Measurements from ENCODE around the gene VPS39. TPM values are rescaled to one million over a fixed set of nuclear protein-coding genes. Genes with fewer than 3 reads are reported as not detected.

Gene VPS39
- total RNA-seq, 1 donor from 2014 or later: 43.3 TPM

GRCh38 chr15:42133886-42134502 lies 74.1 kb downstream of the VPS39 start:
- TF ChIP-seq CTCF (IDR thresholded peaks at IDR 0.05; ENCODE audit: insufficient read depth, low read length, poor library complexity, severe bottlenecking): peak; percentile 67
- no peaks in the 10 kb centered on the region for H3K36me3 ChIP-seq (ENCODE audit: control insufficient read depth, insufficient read depth, low read length)
- H3K27me3 ChIP-seq (ENCODE audit: control insufficient read depth, insufficient read depth, low read length): peaks cover 4% of the 10 kb centered on the region
- no peak for DNase-seq (ENCODE audit: low read depth)
- H3K4me3 ChIP-seq (ENCODE audit: low read depth, low read length): no peak overlapping the region

GRCh38 chr15:42133356-42133755 lies 74.7 kb downstream of the VPS39 start:
- peaks cover 4% of the 10 kb centered on the region for H3K27me3 ChIP-seq (ENCODE audit: control insufficient read depth, insufficient read depth, low read length)
- DNase-seq (ENCODE audit: low read depth): no peak
- H3K4me3 ChIP-seq (ENCODE audit: low read depth, low read length): no peak overlapping the region
- no peaks in the 10 kb centered on the region for H3K36me3 ChIP-seq (ENCODE audit: control insufficient read depth, insufficient read depth, low read length)
- TF ChIP-seq CTCF (IDR thresholded peaks at IDR 0.05; ENCODE audit: insufficient read depth, low read length, poor library complexity, severe bottlenecking): no peak

- no peak for TF ChIP-seq CTCF (IDR thresholded peaks at IDR 0.05; ENCODE audit: insufficient read depth, low read length, poor library complexity, severe bottlenecking)
- H3K36me3 ChIP-seq (ENCODE audit: control insufficient read depth, insufficient read depth, low read length): no peaks in the 10 kb centered on the region
- no peak for DNase-seq (ENCODE audit: low read depth)
- no peak overlapping the region for H3K4me3 ChIP-seq (ENCODE audit: low read depth, low read length)
- peaks cover 4% of the 10 kb centered on the region for H3K27me3 ChIP-seq (ENCODE audit: control insufficient read depth, insufficient read depth, low read length)
Observed at GRCh38 chr15:42131826-42132806, 76.0 kb downstream of the VPS39 start.

- H3K4me3 ChIP-seq (ENCODE audit: low read depth, low read length): no peak overlapping the region
- no peaks in the 10 kb centered on the region for H3K36me3 ChIP-seq (ENCODE audit: control insufficient read depth, insufficient read depth, low read length)
- no peak for DNase-seq (ENCODE audit: low read depth)
- no peak for TF ChIP-seq CTCF (IDR thresholded peaks at IDR 0.05; ENCODE audit: insufficient read depth, low read length, poor library complexity, severe bottlenecking)
- H3K27me3 ChIP-seq (ENCODE audit: control insufficient read depth, insufficient read depth, low read length): peaks cover 4% of the 10 kb centered on the region
Observed at GRCh38 chr15:42131006-42131405, 77.1 kb downstream of the VPS39 start.

GRCh38 chr15:42130246-42130986 lies 77.7 kb downstream of the VPS39 start:
- H3K4me3 ChIP-seq (ENCODE audit: low read depth, low read length): no peak overlapping the region
- TF ChIP-seq CTCF (IDR thresholded peaks at IDR 0.05; ENCODE audit: insufficient read depth, low read length, poor library complexity, severe bottlenecking): no peak
- DNase-seq (ENCODE audit: low read depth): no peak
- H3K36me3 ChIP-seq (ENCODE audit: control insufficient read depth, insufficient read depth, low read length): no peaks in the 10 kb centered on the region
- peaks cover 4% of the 10 kb centered on the region for H3K27me3 ChIP-seq (ENCODE audit: control insufficient read depth, insufficient read depth, low read length)
